22Rv1 (cell line): ENCODE data around the gene TMEM72.

Source experiments
- H3K27ac ChIP-seq: fragments of 450-650 bp; 2 replicates; pipeline ENCODE4 v1.5.1; 2017
- ZFX ChIP-seq: fragments of 450-650 bp; IDR thresholded peaks from 2 replicates; pipeline ENCODE4 v1.6.1; 2017; ENCODE audit warnings: antibody characterized with exemption, borderline replicate concordance
- TF ChIP-seq, protein P1 (sequence below): fragments of 450-650 bp; IDR thresholded peaks from 2 replicates; pipeline ENCODE4 v1.5.1; 2017; ENCODE audit warnings: mild to moderate bottlenecking

Gene TMEM72

DNA sequence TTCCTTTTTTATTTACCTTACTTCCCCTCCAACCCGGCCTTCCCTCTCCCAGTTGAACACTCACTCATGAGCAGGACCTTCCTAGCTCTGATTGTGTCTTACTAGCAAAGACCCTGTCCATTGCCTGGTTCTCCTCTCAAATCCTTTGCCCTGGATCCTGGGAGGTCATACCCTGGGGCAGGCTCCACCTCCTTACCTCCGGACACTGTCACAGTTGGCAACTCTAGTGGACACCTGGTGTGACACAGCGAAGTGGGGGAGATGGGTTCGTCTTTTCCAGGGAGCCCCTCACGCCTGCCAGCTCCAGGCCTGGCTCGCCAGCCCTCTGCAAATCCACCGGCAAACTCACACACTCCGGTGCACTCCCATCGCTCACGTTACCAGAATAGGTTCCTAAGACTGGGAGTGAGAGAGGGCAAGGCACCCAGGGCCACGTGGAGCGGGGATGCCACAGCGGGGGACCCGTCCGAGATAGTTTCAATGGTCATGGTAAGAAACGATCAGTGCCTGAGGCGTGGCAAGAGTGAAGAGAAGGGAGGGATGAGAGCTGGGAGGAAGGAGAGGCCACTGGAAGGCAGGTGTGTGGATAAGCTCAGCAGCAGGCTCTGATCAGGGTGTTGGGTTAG lies 30.9 kb upstream of the TMEM72 start:
- TF ChIP-seq ZFX, result no peak
- TF ChIP-seq, protein P1, sequence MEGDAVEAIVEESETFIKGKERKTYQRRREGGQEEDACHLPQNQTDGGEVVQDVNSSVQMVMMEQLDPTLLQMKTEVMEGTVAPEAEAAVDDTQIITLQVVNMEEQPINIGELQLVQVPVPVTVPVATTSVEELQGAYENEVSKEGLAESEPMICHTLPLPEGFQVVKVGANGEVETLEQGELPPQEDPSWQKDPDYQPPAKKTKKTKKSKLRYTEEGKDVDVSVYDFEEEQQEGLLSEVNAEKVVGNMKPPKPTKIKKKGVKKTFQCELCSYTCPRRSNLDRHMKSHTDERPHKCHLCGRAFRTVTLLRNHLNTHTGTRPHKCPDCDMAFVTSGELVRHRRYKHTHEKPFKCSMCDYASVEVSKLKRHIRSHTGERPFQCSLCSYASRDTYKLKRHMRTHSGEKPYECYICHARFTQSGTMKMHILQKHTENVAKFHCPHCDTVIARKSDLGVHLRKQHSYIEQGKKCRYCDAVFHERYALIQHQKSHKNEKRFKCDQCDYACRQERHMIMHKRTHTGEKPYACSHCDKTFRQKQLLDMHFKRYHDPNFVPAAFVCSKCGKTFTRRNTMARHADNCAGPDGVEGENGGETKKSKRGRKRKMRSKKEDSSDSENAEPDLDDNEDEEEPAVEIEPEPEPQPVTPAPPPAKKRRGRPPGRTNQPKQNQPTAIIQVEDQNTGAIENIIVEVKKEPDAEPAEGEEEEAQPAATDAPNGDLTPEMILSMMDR, result no peak
- H3K27ac ChIP-seq, result no peak overlapping the region

DNA sequence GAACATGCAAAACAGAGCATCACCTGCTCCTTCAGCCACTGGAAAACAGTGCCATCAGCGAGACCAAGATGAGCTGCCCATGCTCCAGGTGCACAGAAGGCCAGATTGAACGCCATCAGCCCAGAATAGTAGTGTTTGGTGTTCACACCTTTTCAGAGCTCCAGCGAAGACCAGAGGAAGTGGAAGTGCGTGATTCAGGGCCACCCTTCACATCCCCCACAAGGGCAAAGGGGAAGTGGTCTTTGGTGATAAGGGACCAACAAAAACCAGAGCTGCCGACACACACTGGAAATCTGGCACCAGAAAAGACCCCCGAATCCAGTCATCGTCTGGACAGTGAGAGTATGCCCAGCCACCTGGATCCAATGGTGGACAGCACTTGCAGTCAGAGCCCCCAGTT lies 29.5 kb upstream of the TMEM72 start:
- H3K27ac ChIP-seq, result no peak overlapping the region
- TF ChIP-seq, protein P1, result no peak
- TF ChIP-seq ZFX, result no peak

DNA sequence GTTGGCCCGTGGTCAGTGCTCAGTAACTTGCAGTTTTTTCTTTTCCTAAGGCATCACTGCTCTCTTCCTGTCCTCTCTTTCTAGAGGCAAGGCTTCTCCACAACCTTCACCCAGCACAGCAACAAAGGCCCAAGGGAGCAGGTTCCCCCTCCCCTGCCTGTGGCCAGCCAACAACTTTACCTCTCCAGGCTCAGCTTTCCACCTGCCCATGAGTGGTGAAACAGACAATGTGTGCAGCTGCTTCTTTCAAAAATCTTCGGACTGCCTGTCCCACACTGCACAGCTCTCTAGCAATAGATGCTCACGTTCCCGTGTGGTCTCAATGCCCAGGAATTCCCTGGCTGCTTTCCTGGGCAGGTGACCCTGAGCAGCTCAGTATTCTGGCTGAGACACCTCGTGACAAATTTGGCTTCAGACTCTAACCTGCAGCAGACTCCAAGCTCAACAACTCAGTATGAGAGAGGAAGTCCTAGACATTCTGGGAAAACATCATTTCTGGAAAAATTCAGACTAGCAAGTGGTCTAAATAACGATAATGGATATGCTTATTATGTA lies 28.9 kb upstream of the TMEM72 start:
- TF ChIP-seq ZFX, result no peak
- TF ChIP-seq, protein P1, result no peak
- no peak overlapping the region for H3K27ac ChIP-seq

DNA sequence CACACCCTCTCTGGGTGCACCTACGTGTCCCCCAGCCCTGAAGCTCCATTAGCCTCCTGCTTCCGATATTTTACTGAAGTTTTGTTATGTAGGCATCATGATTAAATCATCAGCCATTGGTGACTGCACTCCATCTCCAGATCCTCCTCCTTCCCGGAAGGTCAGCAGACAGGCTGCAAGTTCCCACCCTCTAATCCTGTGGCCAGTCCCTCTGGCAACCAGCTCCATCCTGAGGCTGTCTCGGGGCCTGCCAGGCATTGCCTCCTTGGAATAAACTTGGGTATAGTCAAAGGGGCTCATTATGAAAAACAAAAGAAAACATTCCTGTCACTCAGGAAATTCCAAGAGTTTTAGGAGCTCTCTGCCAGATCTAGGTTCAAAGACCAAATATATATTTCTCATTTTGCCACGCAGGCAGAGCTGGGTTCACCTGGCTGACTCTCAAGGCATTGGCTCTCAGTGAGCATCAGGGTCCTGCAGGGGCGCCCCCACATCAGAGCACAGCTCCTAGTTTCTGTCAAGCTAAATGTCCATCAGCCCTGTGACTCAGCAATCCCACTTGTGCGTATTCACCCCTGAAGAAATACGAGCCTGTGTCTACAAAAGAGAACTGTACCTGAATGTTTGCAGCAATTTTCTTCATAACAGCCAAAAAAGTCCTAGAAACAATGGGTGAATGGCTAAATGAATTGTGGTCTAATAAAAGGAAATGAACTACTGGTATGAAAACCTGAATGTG lies 27.4 kb upstream of the TMEM72 start:
- TF ChIP-seq, protein P1, result no peak
- no peak for TF ChIP-seq ZFX
- no peak overlapping the region for H3K27ac ChIP-seq

DNA sequence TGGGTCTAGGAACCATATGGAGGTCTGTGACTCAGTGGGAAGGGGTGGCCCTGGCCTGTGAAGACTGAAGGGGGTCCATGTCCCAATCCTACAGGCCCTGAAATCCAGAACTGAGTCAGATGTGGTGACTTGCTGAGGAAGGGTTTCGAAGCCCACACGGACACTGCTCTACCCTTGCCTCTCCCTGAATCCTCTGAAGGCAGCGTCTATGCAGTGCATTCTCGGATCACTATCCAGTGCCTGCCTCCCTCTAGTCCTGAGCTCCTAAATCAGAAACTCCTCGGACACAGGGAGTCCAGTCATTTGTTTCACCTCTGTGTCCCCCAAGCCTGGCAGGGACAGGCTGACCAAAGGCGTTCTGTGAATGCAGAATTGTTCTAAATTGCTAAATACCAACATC lies 25.4 kb upstream of the TMEM72 start:
- TF ChIP-seq, protein P1, result no peak
- no peak overlapping the region for H3K27ac ChIP-seq

DNA sequence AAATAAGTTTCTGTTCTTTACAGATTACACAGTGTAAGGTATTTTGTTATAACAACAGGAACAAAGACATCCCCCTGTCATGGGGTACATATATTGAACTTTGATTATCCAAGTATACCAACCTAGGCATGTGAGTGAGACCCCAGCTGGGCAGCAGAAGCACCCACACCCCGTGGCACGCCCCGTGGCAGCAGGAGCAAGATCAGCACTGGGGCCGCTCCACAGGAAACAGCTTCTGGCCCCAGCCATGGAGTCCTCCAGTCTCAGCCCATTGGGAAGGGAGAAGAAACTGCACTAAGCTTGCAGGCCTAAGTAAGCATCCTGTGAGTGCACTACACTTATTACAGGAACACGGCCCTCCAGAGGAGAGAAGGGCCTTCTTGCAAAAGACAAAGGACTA lies 24.2 kb upstream of the TMEM72 start:
- TF ChIP-seq ZFX, result no peak
- TF ChIP-seq, protein P1, result no peak
- H3K27ac ChIP-seq, result no peak overlapping the region

DNA sequence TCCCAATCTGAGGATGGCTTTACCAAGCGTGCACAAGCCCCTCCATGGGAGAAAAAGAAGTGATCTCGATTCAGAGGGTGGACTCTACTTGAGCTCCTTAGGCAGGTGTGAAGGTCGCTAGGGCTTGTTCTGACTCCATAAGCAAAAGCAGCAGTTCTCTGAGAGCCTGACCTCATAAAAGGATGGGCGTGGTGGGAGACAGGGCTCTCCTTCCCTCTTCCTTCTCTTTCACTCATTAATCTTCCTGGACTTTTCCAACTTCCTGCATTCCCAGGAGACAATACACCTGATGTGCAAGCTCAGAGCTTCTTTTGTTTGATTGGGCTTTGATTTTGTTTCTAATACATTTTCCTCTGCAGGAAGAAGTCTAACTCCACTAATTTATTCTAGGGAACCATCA lies 22.3 kb upstream of the TMEM72 start:
- no peak overlapping the region for H3K27ac ChIP-seq
- no peak for TF ChIP-seq ZFX
